Measurements from ENCODE around the gene ARHGEF6. TPM values are rescaled to one million over a fixed set of nuclear protein-coding genes. Genes with fewer than 3 reads are reported as not detected.

Gene ARHGEF6
- total and polyA plus RNA-seq, 2 experiments from 2014 or later, result 2.5 to 6.0 TPM

- no peaks in the 10 kb centered on the region for H3K36me3 ChIP-seq (ENCODE audit: insufficient read depth)
- no peaks in the 10 kb centered on the region for H3K27me3 ChIP-seq (ENCODE audit: insufficient read depth)
- Mint-ChIP-seq H3K27me3 (ENCODE audit: insufficient read depth, low read depth, poor library complexity) (no peaks in the 10 kb centered on the region), H3K4me3 (no peak overlapping the region), H3K36me3 (ENCODE audit: low read depth) (no peaks in the 10 kb centered on the region), H3K4me1 (peaks cover 26% of the 10 kb centered on the region), H3K9me3 (no peaks in the 10 kb centered on the region), H3K27ac (peak overlapping the region; percentile 23; the same call in 1 of the 2 replicates)
- no peak overlapping the region for H3K4me3 ChIP-seq
- no peaks in the 10 kb centered on the region for H4K20me1 ChIP-seq (replicated peaks; ENCODE audit: insufficient read depth)
- no peak for DNase-seq (ENCODE audit: low spot score)
- no peaks in the 10 kb centered on the region for H3F3A ChIP-seq (replicated peaks; ENCODE audit: low read depth)
- TF ChIP-seq EZH2phosphoT487 (IDR thresholded peaks at IDR 0.05; ENCODE audit: unreplicated experiment) (no peak), CREB1 (CRISPR knock-in tag; IDR thresholded peaks at IDR 0.05; ENCODE audit: low read depth) (no peak), POLR2AphosphoS5 (IDR thresholded peaks at IDR 0.05; ENCODE audit: low read depth) (no peak), ZNF114 (CRISPR knock-in tag; IDR thresholded peaks at IDR 0.05) (no peak), EZH2 (IDR thresholded peaks at IDR 0.05; ENCODE audit: low read depth, unreplicated experiment) (no peak), NANOG (IDR thresholded peaks at IDR 0.05; ENCODE audit: borderline replicate concordance) (no peak), JUNB (IDR thresholded peaks at IDR 0.05; ENCODE audit: unreplicated experiment) (no peak), STAT1 (IDR thresholded peaks at IDR 0.05; ENCODE audit: unreplicated experiment) (no peak), CTCF (conservative IDR thresholded peaks at IDR 0.05; ENCODE audit: low read depth in 2 of 2) (no peak), ETS1 (IDR thresholded peaks at IDR 0.05) (no peak), ZNF331 (CRISPR knock-in tag; IDR thresholded peaks at IDR 0.05; ENCODE audit: low read depth) (no peak)
- TF ChIP-seq, protein P1, sequence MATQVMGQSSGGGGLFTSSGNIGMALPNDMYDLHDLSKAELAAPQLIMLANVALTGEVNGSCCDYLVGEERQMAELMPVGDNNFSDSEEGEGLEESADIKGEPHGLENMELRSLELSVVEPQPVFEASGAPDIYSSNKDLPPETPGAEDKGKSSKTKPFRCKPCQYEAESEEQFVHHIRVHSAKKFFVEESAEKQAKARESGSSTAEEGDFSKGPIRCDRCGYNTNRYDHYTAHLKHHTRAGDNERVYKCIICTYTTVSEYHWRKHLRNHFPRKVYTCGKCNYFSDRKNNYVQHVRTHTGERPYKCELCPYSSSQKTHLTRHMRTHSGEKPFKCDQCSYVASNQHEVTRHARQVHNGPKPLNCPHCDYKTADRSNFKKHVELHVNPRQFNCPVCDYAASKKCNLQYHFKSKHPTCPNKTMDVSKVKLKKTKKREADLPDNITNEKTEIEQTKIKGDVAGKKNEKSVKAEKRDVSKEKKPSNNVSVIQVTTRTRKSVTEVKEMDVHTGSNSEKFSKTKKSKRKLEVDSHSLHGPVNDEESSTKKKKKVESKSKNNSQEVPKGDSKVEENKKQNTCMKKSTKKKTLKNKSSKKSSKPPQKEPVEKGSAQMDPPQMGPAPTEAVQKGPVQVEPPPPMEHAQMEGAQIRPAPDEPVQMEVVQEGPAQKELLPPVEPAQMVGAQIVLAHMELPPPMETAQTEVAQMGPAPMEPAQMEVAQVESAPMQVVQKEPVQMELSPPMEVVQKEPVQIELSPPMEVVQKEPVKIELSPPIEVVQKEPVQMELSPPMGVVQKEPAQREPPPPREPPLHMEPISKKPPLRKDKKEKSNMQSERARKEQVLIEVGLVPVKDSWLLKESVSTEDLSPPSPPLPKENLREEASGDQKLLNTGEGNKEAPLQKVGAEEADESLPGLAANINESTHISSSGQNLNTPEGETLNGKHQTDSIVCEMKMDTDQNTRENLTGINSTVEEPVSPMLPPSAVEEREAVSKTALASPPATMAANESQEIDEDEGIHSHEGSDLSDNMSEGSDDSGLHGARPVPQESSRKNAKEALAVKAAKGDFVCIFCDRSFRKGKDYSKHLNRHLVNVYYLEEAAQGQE (IDR thresholded peaks at IDR 0.05; ENCODE audit: unreplicated experiment), result no peak
- TF ChIP-seq, protein P2, sequence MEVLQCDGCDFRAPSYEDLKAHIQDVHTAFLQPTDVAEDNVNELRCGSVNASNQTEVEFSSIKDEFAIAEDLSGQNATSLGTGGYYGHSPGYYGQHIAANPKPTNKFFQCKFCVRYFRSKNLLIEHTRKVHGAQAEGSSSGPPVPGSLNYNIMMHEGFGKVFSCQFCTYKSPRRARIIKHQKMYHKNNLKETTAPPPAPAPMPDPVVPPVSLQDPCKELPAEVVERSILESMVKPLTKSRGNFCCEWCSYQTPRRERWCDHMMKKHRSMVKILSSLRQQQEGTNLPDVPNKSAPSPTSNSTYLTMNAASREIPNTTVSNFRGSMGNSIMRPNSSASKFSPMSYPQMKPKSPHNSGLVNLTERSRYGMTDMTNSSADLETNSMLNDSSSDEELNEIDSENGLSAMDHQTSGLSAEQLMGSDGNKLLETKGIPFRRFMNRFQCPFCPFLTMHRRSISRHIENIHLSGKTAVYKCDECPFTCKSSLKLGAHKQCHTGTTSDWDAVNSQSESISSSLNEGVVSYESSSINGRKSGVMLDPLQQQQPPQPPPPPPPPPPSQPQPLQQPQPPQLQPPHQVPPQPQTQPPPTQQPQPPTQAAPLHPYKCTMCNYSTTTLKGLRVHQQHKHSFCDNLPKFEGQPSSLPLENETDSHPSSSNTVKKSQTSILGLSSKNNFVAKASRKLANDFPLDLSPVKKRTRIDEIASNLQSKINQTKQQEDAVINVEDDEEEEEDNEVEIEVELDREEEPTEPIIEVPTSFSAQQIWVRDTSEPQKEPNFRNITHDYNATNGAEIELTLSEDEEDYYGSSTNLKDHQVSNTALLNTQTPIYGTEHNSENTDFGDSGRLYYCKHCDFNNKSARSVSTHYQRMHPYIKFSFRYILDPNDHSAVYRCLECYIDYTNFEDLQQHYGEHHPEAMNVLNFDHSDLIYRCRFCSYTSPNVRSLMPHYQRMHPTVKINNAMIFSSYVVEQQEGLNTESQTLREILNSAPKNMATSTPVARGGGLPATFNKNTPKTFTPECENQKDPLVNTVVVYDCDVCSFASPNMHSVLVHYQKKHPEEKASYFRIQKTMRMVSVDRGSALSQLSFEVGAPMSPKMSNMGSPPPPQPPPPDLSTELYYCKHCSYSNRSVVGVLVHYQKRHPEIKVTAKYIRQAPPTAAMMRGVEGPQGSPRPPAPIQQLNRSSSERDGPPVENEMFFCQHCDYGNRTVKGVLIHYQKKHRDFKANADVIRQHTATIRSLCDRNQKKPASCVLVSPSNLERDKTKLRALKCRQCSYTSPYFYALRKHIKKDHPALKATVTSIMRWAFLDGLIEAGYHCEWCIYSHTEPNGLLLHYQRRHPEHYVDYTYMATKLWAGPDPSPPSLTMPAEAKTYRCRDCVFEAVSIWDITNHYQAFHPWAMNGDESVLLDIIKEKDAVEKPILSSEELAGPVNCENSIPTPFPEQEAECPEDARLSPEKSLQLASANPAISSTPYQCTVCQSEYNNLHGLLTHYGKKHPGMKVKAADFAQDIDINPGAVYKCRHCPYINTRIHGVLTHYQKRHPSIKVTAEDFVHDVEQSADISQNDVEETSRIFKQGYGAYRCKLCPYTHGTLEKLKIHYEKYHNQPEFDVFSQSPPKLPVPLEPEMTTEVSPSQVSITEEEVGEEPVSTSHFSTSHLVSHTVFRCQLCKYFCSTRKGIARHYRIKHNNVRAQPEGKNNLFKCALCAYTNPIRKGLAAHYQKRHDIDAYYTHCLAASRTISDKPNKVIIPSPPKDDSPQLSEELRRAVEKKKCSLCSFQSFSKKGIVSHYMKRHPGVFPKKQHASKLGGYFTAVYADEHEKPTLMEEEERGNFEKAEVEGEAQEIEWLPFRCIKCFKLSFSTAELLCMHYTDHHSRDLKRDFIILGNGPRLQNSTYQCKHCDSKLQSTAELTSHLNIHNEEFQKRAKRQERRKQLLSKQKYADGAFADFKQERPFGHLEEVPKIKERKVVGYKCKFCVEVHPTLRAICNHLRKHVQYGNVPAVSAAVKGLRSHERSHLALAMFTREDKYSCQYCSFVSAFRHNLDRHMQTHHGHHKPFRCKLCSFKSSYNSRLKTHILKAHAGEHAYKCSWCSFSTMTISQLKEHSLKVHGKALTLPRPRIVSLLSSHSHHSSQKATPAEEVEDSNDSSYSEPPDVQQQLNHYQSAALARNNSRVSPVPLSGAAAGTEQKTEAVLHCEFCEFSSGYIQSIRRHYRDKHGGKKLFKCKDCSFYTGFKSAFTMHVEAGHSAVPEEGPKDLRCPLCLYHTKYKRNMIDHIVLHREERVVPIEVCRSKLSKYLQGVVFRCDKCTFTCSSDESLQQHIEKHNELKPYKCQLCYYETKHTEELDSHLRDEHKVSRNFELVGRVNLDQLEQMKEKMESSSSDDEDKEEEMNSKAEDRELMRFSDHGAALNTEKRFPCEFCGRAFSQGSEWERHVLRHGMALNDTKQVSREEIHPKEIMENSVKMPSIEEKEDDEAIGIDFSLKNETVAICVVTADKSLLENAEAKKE (CRISPR knock-in tag; IDR thresholded peaks at IDR 0.05), result no peak
- H3K79me2 ChIP-seq (replicated peaks; ENCODE audit: insufficient read depth), result no peaks in the 10 kb centered on the region
- peaks cover 14% of the 10 kb centered on the region; the same call in 1 of the 2 replicates for H3K4me1 ChIP-seq (ENCODE audit: insufficient read depth)
- H3K4me2 ChIP-seq, result no peak overlapping the region
- no peak for ATAC-seq
- H2AFZ ChIP-seq, result no peak overlapping the region
- no peak overlapping the region for H3K27ac ChIP-seq (ENCODE audit: low read depth)
- no peaks in the 10 kb centered on the region for H3K9me2 ChIP-seq (ENCODE audit: insufficient read depth)
These were observed 35.2 kb downstream of the ARHGEF6 start for GRCh38 chrX:136745215-136746173.

Data from GM23338 (cell line).